Measurements from ENCODE around the gene FAM50B. TPM values are rescaled to one million over a fixed set of nuclear protein-coding genes. Genes with fewer than 3 reads are reported as not detected.

FAM50B gene
- total RNA-seq, 1 experiment from 2014 or later = 3.3 TPM

DNA sequence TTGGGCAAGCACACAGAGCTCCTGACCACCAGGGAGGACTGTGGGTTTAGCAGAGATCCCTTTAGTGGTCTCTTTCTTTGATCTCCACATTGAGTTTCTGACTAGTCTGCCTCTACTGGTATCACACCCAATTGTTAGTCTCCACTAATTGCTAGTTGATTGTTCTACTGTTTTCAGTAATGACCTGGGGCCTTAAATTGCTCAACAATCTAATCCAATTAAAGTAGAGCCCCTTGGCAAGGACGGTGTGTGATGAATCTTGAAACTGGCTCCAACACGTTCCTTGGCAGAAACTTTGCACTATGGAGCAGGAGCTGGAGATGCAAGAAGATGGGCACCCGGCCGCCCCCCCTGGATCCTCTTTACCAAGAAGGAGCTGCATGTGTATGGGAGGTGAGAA is 12.3 kb downstream of the FAM50B start:
- Histone ChIP-seq H2BK12ac (ENCODE audit: insufficient read length, low read depth, low read length) (no peak overlapping the region), H3K9me3 (ENCODE audit: control insufficient read depth, low read depth, low read length) (no peaks in the 10 kb centered on the region), H2BK20ac (ENCODE audit: low read depth, low read length, poor library complexity, severe bottlenecking) (no peak overlapping the region), H3K56ac (ENCODE audit: insufficient read length, low read depth, low read length) (no peak overlapping the region), H4K91ac (ENCODE audit: insufficient read length, low read depth, low read length) (no peak overlapping the region), H4K8ac (replicated peaks; ENCODE audit: insufficient read length, low read depth, low read length) (no peak overlapping the region), H3K79me2 (ENCODE audit: insufficient read depth, low read length) (no peaks in the 10 kb centered on the region), H3K23me2 (ENCODE audit: insufficient read length, low read depth, low read length, poor library complexity, severe bottlenecking) (no peaks in the 10 kb centered on the region), H3K79me1 (ENCODE audit: insufficient read depth, low read depth, low read length, poor library complexity, severe bottlenecking) (no peaks in the 10 kb centered on the region), H3T11ph (ENCODE audit: low read length) (no peak overlapping the region), H3K9ac (ENCODE audit: extremely low read depth, insufficient read length, low read length) (no peak overlapping the region), H2BK15ac (ENCODE audit: low read depth, low read length) (no peak overlapping the region), H4K5ac (ENCODE audit: insufficient read length, low read depth, low read length) (no peak overlapping the region), H3K27me3 (ENCODE audit: insufficient read depth, low read length) (no peaks in the 10 kb centered on the region), H3K18ac (ENCODE audit: insufficient read length, low read depth, low read length) (no peak overlapping the region), H2AK5ac (ENCODE audit: insufficient read length, low read length) (no peak overlapping the region), H2BK120ac (ENCODE audit: low read depth, low read length, poor library complexity, severe bottlenecking) (no peak overlapping the region), H3K4me1 (ENCODE audit: insufficient read depth, low read length) (0 out of 2 replicates have a peak, but pooled peaks cover 2% of the 10 kb centered on the region), H4K20me1 (ENCODE audit: control insufficient read depth, insufficient read depth, insufficient read length) (no peaks in the 10 kb centered on the region), H2AFZ (ENCODE audit: low read length) (no peak overlapping the region), H3K4ac (ENCODE audit: low read depth, low read length) (no peak overlapping the region), H3K27ac (ENCODE audit: insufficient read length, low read depth, low read length) (no peak overlapping the region), H3K14ac (ENCODE audit: insufficient read depth, low read length) (no peak overlapping the region), H3K23ac (ENCODE audit: insufficient read length, low read depth, low read length) (no peak overlapping the region), H2BK5ac (ENCODE audit: insufficient read length, low read length) (no peak overlapping the region), H3K4me2 (ENCODE audit: insufficient read depth, insufficient read length, low read length) (no peak overlapping the region)
- DNase-seq = no peak
- H3K36me3 Mint-ChIP-seq (ENCODE audit: insufficient read depth in 1 of 3, low read depth in 3 of 3) = no peaks in the 10 kb centered on the region
- peaks cover 10% of the 10 kb centered on the region in 2 experiments for H3K4me1 Mint-ChIP-seq
- H3K27ac Mint-ChIP-seq = no peak overlapping the region
- peaks cover 6% of the 10 kb centered on the region for H3K27me3 Mint-ChIP-seq (ENCODE audit: low read depth)
- TF ChIP-seq, protein P1, sequence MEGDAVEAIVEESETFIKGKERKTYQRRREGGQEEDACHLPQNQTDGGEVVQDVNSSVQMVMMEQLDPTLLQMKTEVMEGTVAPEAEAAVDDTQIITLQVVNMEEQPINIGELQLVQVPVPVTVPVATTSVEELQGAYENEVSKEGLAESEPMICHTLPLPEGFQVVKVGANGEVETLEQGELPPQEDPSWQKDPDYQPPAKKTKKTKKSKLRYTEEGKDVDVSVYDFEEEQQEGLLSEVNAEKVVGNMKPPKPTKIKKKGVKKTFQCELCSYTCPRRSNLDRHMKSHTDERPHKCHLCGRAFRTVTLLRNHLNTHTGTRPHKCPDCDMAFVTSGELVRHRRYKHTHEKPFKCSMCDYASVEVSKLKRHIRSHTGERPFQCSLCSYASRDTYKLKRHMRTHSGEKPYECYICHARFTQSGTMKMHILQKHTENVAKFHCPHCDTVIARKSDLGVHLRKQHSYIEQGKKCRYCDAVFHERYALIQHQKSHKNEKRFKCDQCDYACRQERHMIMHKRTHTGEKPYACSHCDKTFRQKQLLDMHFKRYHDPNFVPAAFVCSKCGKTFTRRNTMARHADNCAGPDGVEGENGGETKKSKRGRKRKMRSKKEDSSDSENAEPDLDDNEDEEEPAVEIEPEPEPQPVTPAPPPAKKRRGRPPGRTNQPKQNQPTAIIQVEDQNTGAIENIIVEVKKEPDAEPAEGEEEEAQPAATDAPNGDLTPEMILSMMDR (conservative IDR thresholded peaks at IDR 0.05) = no peak
- no peaks in the 10 kb centered on the region for H3K9me3 Mint-ChIP-seq
- no CpG with 5 or more reads among the region's 4 CpGs for WGBS (ENCODE audit: extremely low coverage, insufficient read length, low lambda C conversion rate)
- H3K4me3 Mint-ChIP-seq = no peak overlapping the region
